A673 (cell line): ENCODE measurements around the gene CLCN2. TPM values are rescaled to one million over a fixed set of nuclear protein-coding genes. Genes with fewer than 3 reads are reported as not detected.

ENCODE experiments used
- BruUV-seq: library from RNA; stranded (reverse); fragments of 400-500 nt; replicated peaks from 2 replicates; lab custom pipeline; 2021; lab: Mats Ljungman, UMichigan
- CTCF ChIA-PET: fragments of 300-600 bp; sonication (Branson Sonifier 250); formaldehyde crosslinking; loops from one replicate; lab custom pipeline; 2022; ENCODE audit warnings: antibody characterized with exemption; lab: Charles Lee
- POLR2A ChIA-PET: fragments of 300-600 bp; sonication (Branson Sonifier 250); formaldehyde crosslinking; loops from one replicate; lab custom pipeline; 2022; ENCODE audit warnings: antibody characterized with exemption; ENCODE audit not compliant: low non-redundant PET; lab: Charles Lee
- DNase-seq: peaks from one replicate; pipeline ENCODE4 v3.0.0-alpha.2; 2015; ENCODE audit warnings: low spot score
- H3K27ac ChIP-seq: fragments of 200-600 bp; sonication (generic); 2 replicates; pipeline ENCODE4 v1.5.1; 2016; ENCODE audit warnings: mixed run types, low read depth, mild to moderate bottlenecking, mixed read lengths, antibody characterized with exemption, low read length; ENCODE audit not compliant: poor library complexity, severe bottlenecking
- H3K27me3 ChIP-seq: fragments of 200-600 bp; sonication (generic); replicated peaks from 2 replicates; pipeline ENCODE4 v1.6.1; 2017; ENCODE audit warnings: mixed run types, low read depth, mild to moderate bottlenecking, mixed read lengths, antibody characterized with exemption, low read length; ENCODE audit not compliant: insufficient read depth, poor library complexity
- H3K36me3 ChIP-seq: fragments of 200-600 bp; sonication (generic); 2 replicates; pipeline ENCODE4 v1.6.1; 2016; ENCODE audit warnings: mixed run types, mild to moderate bottlenecking, mixed read lengths, antibody characterized with exemption, low read length; ENCODE audit not compliant: insufficient read depth, poor library complexity, severe bottlenecking
- H3K4me1 ChIP-seq: fragments of 200-600 bp; sonication (generic); 2 replicates; pipeline ENCODE4 v1.6.1; 2017; ENCODE audit warnings: mixed run types, mild to moderate bottlenecking, mixed read lengths, antibody characterized with exemption, low read length; ENCODE audit not compliant: insufficient read depth, poor library complexity, severe bottlenecking
- H3K4me3 ChIP-seq: fragments of 200-600 bp; sonication (generic); 2 replicates; pipeline ENCODE4 v1.5.1; 2016; ENCODE audit warnings: low read depth, mixed run types, mild to moderate bottlenecking, mixed read lengths, low read length; ENCODE audit not compliant: poor library complexity, severe bottlenecking
- H3K9me3 ChIP-seq: fragments of 200-600 bp; sonication (generic); 2 replicates; pipeline ENCODE4 v1.6.1; 2016; ENCODE audit warnings: mixed run types, low read depth, mild to moderate bottlenecking, mixed read lengths, antibody characterized with exemption, low read length; ENCODE audit not compliant: poor library complexity, severe bottlenecking
- CTCF ChIP-seq: fragments of 300-800, 200-600 bp; sonication (generic); conservative IDR thresholded peaks from 2 replicates; pipeline ENCODE4 v1.5.1; 2017; ENCODE audit warnings: low read depth, mild to moderate bottlenecking, antibody characterized with exemption, low read length, moderate library complexity, mixed read lengths
- EZH2 ChIP-seq: fragments of 200-600 bp; sonication (generic); IDR thresholded peaks from 2 replicates; pipeline ENCODE4 v1.6.1; 2017; ENCODE audit warnings: borderline replicate concordance, low read depth, mild to moderate bottlenecking, mixed read lengths, antibody characterized with exemption, low read length; ENCODE audit not compliant: poor library complexity, severe bottlenecking
- intact Hi-C: fragments of 100-400 bp; cut with micrococcal nuclease; formaldehyde crosslinking; loops from one replicate; pipeline ENCODE4 v1.10.0; 2022; ENCODE audit not compliant: unreplicated experiment
- total RNA-seq: library from RNA; stranded (reverse); gene quantifications from 2 replicates; pipeline ENCODE4 v1.2.3, GENCODE V29; 2021

CLCN2 gene
- total RNA-seq, 1 experiment from 2014 or later: 11.2 TPM

- ChIA-PET POLR2A (no interaction called here), CTCF (no interaction called here)
- Histone ChIP-seq H3K36me3 (peaks cover 62% of the 10 kb centered on the region), H3K27ac (no peak overlapping the region), H3K4me1 (no peaks in the 10 kb centered on the region), H3K9me3 (no peaks in the 10 kb centered on the region), H3K27me3 (no peaks in the 10 kb centered on the region), H3K4me3 (no peak overlapping the region)
- no peak for DNase-seq
- no peak for TF ChIP-seq CTCF
- TF ChIP-seq EZH2: no peak
- intact Hi-C loops: no loop called here
- no TSS peak for BruUV-seq
These were observed 53.5 kb downstream of the CLCN2 start for GRCh38 chr3:184307915-184308314.

- ChIA-PET CTCF (no interaction called here), POLR2A (no interaction called here)
- H3K9me3 ChIP-seq: no peaks in the 10 kb centered on the region
- DNase-seq: no peak
- BruUV-seq: no TSS peak
- no peaks in the 10 kb centered on the region for H3K27me3 ChIP-seq
- H3K4me1 ChIP-seq: no peaks in the 10 kb centered on the region
- intact Hi-C loops: no loop called here
- peaks cover 76% of the 10 kb centered on the region for H3K36me3 ChIP-seq
- no peak for TF ChIP-seq EZH2
- no peak for TF ChIP-seq CTCF
- H3K27ac ChIP-seq: no peak overlapping the region
- no peak overlapping the region for H3K4me3 ChIP-seq
These were observed 54.9 kb downstream of the CLCN2 start for GRCh38 chr3:184306341-184306972.

GRCh38 chr3:184305577-184305976, 55.8 kb downstream of the CLCN2 start:
- H3K27me3 ChIP-seq: no peaks in the 10 kb centered on the region
- CTCF ChIA-PET: interaction anchor here (0.7 kb wide), 1 partner anchor 257 kb away, joined by 3 read pairs; no protein-coding TSS in a partner anchor
- POLR2A ChIA-PET: no interaction called here
- TF ChIP-seq CTCF (peak; percentile 49), EZH2 (no peak)
- H3K9me3 ChIP-seq: no peaks in the 10 kb centered on the region
- BruUV-seq: no TSS peak
- H3K27ac ChIP-seq: no peak overlapping the region
- DNase-seq: peak; percentile 39
- H3K4me3 ChIP-seq: no peak overlapping the region
- intact Hi-C loops: no loop called here
- H3K36me3 ChIP-seq: peaks cover 85% of the 10 kb centered on the region
- peaks cover 3% of the 10 kb centered on the region for H3K4me1 ChIP-seq
